ENCODE measurements around the gene HNRNPM.

Gene HNRNPM

GRCh38 chr19:8485561-8486371 is 41.0 kb downstream of the HNRNPM start:
- no peak for DNase-seq (ENCODE audit: low spot score)

GRCh38 chr19:8486661-8487136 is 41.9 kb downstream of the HNRNPM start:
- no peak for DNase-seq (ENCODE audit: low spot score)

GRCh38 chr19:8487137-8487851 is 42.5 kb downstream of the HNRNPM start:
- no peak for DNase-seq (ENCODE audit: low spot score)

- no peak for DNase-seq (ENCODE audit: low spot score)
Measured at GRCh38 chr19:8488365-8488764, 43.6 kb downstream of the HNRNPM start.

- DNase-seq (ENCODE audit: low spot score) = no peak
Measured at GRCh38 chr19:8489561-8490394, 45.0 kb downstream of the HNRNPM start.

- no peak for DNase-seq (ENCODE audit: low spot score)
Measured at GRCh38 chr19:8490395-8490760, 45.6 kb downstream of the HNRNPM start.

GRCh38 chr19:8490873-8491272 is 46.1 kb downstream of the HNRNPM start:
- DNase-seq (ENCODE audit: low spot score) = no peak

- DNase-seq (ENCODE audit: low spot score) = no peak
Measured at GRCh38 chr19:8491574-8491973, 46.8 kb downstream of the HNRNPM start.

GRCh38 chr19:8494158-8494557 is 49.4 kb downstream of the HNRNPM start:
- no peak for DNase-seq (ENCODE audit: low spot score)

- DNase-seq (ENCODE audit: low spot score) = no peak
Measured at GRCh38 chr19:8498295-8498694, 53.5 kb downstream of the HNRNPM start.

- no peak for DNase-seq (ENCODE audit: low spot score)
Measured at GRCh38 chr19:8499048-8499833, 54.5 kb downstream of the HNRNPM start.

- no peak for DNase-seq (ENCODE audit: low spot score)
Measured at GRCh38 chr19:8500158-8500557, 55.4 kb downstream of the HNRNPM start.

GRCh38 chr19:8501516-8501915 is 56.7 kb downstream of the HNRNPM start:
- no peak for DNase-seq (ENCODE audit: low spot score)

- DNase-seq (ENCODE audit: low spot score) = no peak
Measured at GRCh38 chr19:8501981-8502380, 57.2 kb downstream of the HNRNPM start.

GRCh38 chr19:8503510-8503909 is 58.7 kb downstream of the HNRNPM start:
- no peak for DNase-seq (ENCODE audit: low spot score)

- DNase-seq (ENCODE audit: low spot score) = no peak
Measured at GRCh38 chr19:8504171-8504570, 59.4 kb downstream of the HNRNPM start.

GRCh38 chr19:8504919-8505318 is 60.1 kb downstream of the HNRNPM start:
- no peak for DNase-seq (ENCODE audit: low spot score)

GRCh38 chr19:8505680-8506401 is 61.1 kb downstream of the HNRNPM start:
- peak; percentile 68 for DNase-seq (ENCODE audit: low spot score)

- DNase-seq (ENCODE audit: low spot score) = no peak
Measured at GRCh38 chr19:8506402-8506957, 61.7 kb downstream of the HNRNPM start.

GRCh38 chr19:8510589-8511115 is 65.9 kb downstream of the HNRNPM start:
- no peak for DNase-seq (ENCODE audit: low spot score)

All from COLO829 (cell line).